HK-2 (cell line): ENCODE results near the gene AKIP1.
"Not testable (repeated sequence)": the region's sequence is repeated elsewhere in the genome, so short reads cannot be mapped to it uniquely, and the experiment has no call there.

ENCODE experiments used
- DNase-seq: peaks from one replicate; pipeline ENCODE4 v3.0.0-alpha.2; 2018; ENCODE audit not compliant: unreplicated experiment

Gene AKIP1, protein sequence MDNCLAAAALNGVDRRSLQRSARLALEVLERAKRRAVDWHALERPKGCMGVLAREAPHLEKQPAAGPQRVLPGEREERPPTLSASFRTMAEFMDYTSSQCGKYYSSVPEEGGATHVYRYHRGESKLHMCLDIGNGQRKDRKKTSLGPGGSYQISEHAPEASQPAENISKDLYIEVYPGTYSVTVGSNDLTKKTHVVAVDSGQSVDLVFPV

DNA sequence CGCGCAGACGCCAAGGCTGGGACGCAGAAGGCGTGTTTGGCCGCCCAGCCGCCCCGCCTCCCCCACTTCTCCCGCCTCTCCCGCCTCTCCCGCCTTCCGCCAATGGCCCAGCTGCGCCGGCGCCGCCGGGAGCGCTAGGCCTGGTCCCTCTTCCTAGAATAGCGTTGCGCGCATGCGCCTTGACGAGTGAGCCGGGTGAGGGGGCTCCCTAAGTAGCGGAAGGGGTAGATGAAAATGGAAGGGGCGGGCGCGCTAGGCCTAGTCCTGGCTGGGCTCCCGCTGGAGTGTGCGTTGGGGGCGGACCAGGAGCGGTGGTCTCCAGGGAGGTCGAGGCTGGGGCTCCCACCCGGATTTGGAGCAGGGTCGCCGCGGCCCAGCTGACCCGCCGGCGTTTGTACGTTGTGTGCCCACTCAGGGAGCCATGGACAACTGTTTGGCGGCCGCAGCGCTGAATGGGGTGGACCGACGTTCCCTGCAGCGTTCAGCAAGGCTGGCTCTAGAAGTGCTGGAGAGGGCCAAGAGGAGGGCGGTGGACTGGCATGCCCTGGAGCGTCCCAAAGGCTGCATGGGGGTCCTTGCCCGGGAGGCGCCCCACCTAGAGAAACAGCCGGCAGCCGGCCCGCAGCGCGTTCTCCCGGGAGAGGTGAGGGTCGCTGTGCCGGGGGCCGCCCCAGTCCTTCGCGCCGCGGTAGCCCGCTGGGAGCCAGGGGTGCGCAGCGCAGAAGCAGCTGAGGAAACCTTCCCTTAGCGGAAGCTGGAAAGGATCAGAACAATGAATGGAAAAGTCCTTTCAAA, at the start of gene AKIP1:
AKIP1 (plus strand) TSS at position 161 of the 795 bp plus-strand sequence; CDS start at position 422, 261 bp downstream.
- peak; percentile 91 for DNase-seq

DNA sequence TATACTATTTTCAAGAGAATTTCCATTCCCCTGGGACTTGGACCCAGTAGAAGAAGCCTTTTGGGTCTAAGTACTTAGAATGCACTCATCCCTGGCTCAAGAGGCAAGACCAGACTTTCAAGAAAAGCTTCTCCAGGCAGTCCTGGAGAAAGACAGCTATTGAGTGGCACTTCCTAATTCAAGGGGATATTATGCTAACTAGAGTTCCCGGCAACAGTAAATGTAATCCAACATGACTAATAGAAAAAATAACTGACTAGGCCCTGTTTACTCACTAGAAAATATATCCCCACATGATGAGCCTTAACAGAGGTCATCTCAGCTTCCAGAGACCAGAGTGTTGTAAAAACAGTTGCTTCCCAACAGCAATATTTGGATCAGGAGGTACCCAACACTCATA, 47.2 kb upstream of the AKIP1 start:
- no peak for DNase-seq

DNA sequence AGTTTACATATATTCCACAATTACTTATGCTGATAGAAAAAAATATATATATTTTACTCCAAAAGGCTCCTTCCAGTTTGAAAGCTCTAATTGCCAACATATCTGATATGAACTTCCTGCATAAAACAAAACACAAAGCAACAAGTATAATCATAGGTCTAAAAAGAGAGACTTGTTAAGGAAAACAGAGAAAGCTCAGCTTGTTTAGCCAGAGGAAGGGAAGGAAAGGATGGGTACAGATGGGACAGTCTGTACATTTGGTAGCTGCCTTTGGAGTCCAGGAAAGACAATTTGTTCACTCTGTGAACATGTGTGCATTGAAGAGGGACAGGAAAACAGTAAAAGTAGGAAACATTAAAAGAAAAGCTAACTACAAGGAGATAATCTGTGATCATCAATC, 45.7 kb upstream of the AKIP1 start:
- no peak for DNase-seq

- DNase-seq = no peak
Measured at GRCh38 chr11:8867035-8867434, 44.0 kb upstream of the AKIP1 start.

DNA sequence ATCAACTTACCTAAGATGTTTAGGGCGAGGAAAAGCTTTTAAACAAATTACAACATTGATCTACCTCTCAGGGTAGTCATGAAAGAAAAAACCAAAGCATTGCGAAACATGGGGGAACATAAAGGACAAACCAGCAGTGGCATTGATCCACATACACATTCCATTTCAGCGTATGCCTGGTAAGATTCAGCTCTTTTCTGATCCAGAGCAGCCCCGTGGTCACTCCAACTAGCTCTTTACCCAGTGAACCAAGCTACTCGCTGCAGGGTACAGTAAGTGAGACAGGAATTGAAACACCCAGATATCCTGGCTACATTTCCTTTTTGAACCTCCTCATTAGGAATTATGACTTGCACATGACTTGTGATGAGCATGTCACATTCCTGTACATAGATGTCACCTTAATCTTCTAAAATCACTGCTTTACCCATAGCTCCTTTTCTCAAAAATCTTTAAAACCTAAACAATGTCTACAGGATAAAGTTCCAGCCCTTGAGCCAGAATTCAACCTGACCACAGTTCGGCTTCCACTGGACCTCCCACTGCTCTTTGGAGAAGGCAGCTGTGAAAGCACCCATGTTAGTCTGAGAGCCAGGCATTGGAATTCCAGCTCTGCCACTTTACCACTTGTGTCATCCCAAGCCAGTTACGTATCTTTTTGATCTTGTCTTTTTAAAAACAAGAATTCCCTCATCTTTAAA, 42.9 kb upstream of the AKIP1 start:
- no peak for DNase-seq

DNA sequence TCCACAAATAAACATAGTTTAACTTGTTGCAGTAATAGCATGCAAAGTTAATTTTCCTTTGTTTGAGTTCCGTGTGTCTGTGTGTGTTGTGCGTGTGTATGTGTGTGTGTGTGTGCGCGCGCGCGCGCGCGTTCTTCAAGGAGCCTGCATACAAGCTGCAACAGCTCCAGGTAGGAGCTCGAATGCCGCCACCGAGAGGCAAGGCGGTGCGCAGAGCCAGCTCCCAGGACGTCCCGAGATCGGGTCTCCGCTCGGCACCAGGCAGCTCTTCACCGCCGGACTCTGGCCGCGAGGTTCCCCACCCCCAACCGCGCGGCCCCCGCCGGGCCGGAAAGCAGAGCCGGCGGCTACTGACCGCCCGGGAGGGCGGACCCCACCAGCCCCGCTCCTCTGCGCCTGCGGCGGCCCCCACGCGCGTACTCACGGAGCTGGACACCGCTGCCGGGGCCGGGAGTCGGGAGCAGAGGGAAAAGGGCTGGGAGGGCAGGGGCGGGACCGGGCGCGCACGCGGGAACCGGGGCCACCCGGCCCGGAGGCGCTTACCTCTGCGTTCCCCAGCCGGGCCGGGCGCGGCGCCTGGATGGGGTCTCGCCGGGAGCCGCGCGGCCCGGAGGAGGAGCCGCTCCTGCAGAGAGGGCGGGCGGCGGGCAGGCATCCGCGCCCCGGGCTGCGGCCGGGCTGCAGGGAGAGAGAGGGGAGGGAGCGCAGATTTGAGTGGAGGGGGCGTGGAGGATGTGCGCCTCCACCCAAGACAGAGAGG, 40.4 kb upstream of the AKIP1 start:
- peak; percentile 62 for DNase-seq

- peak; percentile 28 for DNase-seq
Measured at GRCh38 chr11:8871171-8871775, 39.7 kb upstream of the AKIP1 start.

- no peak for DNase-seq
Measured at GRCh38 chr11:8871962-8872361, 39.0 kb upstream of the AKIP1 start.

DNA sequence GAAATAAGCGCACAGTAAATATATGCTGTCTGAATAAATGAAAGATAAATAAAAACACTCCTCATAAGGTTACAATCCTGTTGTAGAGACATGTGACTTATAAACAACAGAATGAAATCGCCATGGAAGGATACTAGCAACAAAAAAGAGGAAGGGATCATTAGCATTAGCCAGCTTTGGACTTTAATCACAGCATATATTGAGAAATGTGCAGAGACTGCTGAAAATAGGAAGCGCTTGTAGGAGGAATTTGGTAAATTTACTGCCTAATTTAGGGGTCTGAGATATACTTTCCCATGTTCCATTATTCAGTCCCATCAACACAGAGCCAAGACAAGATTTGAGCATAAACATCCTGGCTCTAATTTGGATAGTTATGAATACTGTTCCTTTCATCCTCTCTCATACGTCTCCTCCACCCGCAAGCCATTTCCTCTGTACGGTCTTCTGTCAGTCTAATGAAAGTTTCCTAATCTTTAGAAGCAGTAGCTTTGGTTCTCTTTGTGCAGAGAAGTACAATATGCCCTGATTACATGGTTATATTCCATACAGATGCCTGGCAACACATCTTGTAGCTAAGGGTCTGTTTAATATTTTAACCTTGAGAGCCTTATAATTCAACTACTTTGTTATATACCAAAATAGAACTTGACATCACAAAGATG, 37.1 kb upstream of the AKIP1 start:
- no peak for DNase-seq

DNA sequence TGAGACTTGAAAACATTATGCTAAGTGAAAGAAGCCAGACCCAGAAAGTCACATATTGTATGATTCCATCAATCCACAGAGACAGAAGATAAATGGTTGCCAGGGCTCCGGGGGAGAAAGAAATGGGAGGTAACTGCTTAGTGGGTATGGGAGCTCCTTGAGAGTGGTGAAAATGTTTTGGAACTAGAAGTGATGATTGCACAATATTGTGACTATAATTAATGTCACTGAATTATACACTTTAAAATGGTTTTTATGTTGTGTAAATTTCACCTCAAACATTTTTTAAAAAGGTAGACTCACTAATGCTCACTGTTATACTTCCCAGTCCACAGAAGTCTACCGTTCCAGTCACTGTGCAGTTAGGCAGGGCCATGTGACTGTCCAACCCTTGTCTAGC, 32.2 kb upstream of the AKIP1 start:
- DNase-seq = no peak

GRCh38 chr11:8881585-8881984, 29.4 kb upstream of the AKIP1 start:
- not testable (repeated sequence) for DNase-seq

DNA sequence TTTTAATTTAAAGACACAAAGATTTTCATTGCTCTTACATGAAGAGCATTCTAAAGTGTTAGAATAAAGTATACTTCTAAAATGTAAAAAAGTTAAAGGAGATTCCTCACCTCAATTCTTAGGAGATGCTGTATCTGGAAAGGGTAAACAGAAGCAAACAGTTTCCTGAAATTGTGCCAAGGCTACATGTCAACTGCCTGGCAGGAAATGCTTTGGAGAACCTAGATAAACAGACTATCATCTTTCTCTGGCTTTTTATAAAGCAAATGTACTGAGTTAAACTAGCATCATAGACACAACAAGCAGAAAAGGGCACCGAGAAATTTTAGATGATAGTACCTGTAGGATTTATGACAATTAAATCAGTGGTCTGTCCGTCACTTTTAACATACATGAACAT, 24.7 kb upstream of the AKIP1 start:
- no peak for DNase-seq

- DNase-seq = not testable (repeated sequence)
Measured at GRCh38 chr11:8891185-8891584, 19.8 kb upstream of the AKIP1 start.

GRCh38 chr11:8899119-8899753, 11.8 kb upstream of the AKIP1 start:
- no peak for DNase-seq

DNA sequence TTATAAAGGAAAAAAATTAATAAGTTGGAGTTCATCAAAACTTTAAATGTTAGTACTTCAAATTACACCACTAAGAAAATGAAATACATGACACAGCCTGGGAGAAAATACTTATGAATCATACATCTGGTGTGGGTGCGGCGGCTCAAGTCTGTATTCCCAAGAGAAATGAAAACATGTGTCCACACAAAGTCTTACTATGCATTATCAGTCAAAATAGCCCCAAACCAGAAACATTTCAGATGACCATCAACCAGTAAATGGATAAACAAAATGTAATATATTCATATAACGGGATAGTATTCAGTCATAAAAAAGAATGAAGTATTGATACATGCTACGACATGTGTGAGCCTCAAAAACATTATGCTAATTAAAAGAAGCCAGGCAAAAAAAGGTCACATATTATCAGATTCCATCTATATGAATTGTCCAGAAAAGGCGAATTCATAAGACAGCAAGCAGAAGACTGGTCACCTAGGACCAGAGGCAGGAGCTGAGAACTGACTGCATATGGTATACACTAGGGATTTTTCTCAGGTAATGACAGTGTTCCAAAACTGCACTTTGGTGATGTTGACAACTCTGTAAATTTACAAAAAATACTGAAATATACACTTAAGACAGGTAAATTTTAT, 5.3 kb upstream of the AKIP1 start:
- DNase-seq = no peak

DNA sequence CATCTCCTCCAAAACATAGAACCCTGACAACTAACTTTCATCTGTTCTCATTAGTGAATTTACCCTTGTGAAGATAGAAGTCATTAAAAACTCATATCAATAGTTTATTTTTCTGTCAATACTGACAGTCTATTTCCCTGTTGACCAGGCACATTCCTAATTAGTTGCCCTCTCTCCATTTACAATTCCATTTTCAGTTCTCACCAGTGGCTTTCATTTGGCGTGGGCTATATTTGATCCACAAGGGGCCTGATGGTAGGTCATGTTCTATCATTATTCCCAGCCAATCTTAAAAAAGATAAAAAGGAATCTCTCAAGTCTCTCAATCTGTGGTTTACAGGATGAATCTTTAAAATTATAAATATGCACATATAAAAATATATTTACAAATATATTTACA, 3.9 kb upstream of the AKIP1 start:
- no peak for DNase-seq

DNA sequence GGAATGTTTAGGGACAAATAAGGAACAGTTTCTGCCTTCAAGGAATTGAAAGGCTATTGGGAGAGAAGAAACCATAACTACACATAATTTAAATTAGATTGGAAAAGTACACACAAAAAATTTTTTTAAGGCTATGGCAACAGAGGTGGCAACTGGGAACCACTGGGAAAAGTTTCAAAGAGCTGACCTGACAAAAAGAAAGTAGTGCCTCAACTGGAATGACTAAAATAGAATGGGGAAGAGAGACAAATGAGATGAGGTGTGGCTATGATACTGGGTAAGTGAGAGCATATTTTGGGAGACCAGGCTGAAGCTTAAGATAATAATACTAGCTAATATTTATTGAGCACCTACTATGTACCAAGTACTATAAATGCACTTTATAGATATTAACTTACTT, 2.9 kb upstream of the AKIP1 start:
- DNase-seq = no peak

DNA sequence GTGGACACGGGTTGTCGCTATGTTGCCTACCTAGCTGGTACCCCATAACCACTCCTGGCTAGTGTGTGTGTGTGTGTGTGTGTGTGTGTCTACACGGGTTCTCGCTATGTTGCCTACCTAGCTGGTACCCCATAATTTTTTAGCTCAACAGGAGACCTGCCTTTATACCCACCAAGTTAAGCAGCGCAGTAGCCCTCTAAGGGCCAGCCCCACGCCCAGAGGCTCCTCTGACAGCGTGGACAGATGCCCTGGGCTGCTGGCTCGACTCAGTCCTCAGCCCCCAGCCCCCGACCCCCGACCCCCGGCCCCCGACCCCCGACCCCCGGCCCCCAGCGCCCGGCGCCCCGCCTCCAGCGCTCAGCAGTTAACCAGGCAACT, 351 bp upstream of the AKIP1 start:
- DNase-seq = no peak

GRCh38 chr11:8913961-8914660, 3.1 kb downstream of the AKIP1 start:
- DNase-seq = no peak

DNA sequence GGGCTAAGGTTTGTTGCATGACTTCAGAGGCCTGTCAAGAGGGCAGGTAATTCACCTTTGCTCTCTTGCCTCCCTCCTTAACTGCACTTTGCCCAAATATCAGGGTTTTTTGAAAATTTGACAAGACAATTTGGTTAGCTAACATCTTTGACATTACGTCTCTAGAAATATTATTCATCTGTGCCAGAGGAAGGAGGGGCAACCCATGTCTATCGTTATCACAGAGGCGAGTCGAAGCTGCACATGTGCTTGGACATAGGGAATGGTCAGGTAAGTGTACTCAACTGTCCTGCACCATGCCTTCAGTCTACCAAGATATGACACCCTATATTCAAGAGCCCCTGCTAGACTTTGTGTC, 3.7 kb downstream of the AKIP1 start:
- DNase-seq = no peak
